Hepatocyte (in vitro differentiated cells): ENCODE data around the gene CROCC2.

Experiments
- CTCF ChIP-seq: fragments of 200-600 bp; sonication (generic); IDR thresholded peaks from 2 replicates; pipeline ENCODE4 v1.5.1; 2016; ENCODE audit warnings: antibody characterized with exemption, mild to moderate bottlenecking; ENCODE audit not compliant: poor library complexity
- EZH2 ChIP-seq: fragments of 200-600 bp; sonication (generic); IDR thresholded peaks from 2 replicates; pipeline ENCODE4 v1.6.1; 2016; ENCODE audit warnings: antibody characterized with exemption, mild to moderate bottlenecking, borderline replicate concordance
- EZH2phosphoT487 ChIP-seq: fragments of 200-600 bp; sonication (generic); IDR thresholded peaks from one replicate; pipeline ENCODE4 v1.6.1; 2018; ENCODE audit warnings: antibody characterized with exemption, mild to moderate bottlenecking, low read depth, moderate library complexity; ENCODE audit not compliant: unreplicated experiment, severe bottlenecking

- TF ChIP-seq CTCF (no peak), EZH2phosphoT487 (no peak), EZH2 (no peak)
These were observed 66.1 kb downstream of the CROCC2 start for GRCh38 chr2:240972201-240972600.
